T47D (cell line): Measurements from ENCODE around the gene BACH1.
"Not testable (repeated sequence)": the region's sequence is repeated elsewhere in the genome, so short reads cannot be mapped to it uniquely, and the experiment has no call there.

ENCODE experiments used
- DNase-seq, 2 experiments: peaks; one replicate each; pipeline versions ENCODE4 v3.0.0 to v3.0.0-alpha.2; 2011 to 2012; ENCODE audit warnings: low read depth in 1 of 2, low spot score in 1 of 2
- JUND ChIP-seq: IDR thresholded peaks from 2 replicates; pipeline ENCODE4 v1.6.1; 2012; ENCODE audit warnings: low read depth
- in situ Hi-C: cut with HindIII; loops from 2 replicates; pipeline ENCODE4 v1.10.0; 2016; ENCODE audit warnings: low sequenced_read_pairs, low pct_unique_long_range_greater_than_20kb

BACH1 gene

GRCh38 chr21:29298348-29299045 lies at the start of gene BACH1:
Gene BACH1 (plus strand): TSS chr21:29298922. CDS start chr21:29321281, 22,359 bp downstream.
- in situ Hi-C loops = no loop called here
- peak; percentile 85 to 91 for DNase-seq
- TF ChIP-seq JUND = no peak

DNA sequence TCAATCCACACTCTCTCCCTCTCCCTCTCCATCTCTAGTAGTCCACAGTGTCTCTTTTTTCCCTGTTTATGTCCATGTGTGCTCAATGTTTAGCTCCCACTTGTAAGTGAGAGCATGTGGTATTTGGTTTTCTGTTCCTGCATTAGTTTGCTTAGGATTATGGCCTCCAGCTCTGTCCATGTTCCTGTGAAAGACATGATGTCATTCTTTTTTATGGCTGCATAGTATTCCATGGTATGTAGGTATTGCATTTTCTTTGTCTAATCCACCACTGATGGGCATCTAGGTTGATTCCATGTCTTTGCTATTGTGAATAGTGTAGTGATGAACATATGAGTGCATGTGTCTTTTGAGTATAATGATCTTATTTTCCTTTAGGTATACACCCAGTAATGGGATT lies 49.4 kb upstream of the BACH1 start:
- DNase-seq, in situ Hi-C loops: not testable (repeated sequence)

DNA sequence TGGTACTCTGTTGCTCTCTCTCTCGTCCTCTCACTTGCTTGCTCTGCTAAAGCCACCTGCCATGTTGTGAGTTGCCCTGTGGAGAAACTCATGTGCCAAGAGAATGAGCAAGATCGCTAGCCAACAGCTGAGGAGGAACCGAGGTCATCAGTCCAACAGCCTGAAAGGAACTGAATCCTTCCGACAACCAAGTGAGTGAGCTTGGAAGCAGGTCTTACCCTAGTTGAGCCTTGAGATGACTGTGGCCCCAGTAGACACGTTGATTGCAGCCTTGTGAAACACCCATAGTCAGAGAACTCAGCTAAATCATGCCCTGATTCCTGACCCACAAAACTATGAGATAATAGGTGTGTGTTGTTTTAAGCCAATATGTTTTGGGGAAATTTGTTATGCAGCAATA lies 48.1 kb upstream of the BACH1 start:
- in situ Hi-C loops = no loop called here
- no peak for DNase-seq
- no peak for TF ChIP-seq JUND

DNA sequence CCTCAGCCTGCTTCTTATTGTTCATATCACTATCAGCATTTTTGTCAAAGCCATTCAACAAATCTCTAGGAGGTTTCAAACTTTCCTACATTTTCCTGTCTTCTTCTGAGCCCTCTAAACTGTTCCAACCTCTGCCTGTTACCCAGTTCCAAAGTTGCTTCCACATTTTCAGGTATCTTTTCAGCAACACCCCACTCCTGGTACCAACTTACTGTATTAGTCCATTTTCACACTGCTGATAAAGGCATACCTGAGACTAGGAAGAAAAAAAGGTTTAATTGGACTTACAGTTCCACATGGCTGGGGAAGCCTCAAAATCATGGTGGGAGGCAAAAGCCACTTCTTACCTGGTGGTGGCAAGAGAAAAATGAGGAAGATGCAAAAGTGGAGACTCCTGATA lies 44.9 kb upstream of the BACH1 start:
- in situ Hi-C loops, DNase-seq: not testable (repeated sequence)

GRCh38 chr21:29254550-29254949 lies 44.2 kb upstream of the BACH1 start:
- in situ Hi-C loops = no loop called here
- DNase-seq = no peak
- no peak for TF ChIP-seq JUND

- no peak for TF ChIP-seq JUND
- in situ Hi-C loops = no loop called here
- peak in 1 of 2 experiments; percentile 33 for DNase-seq
These were observed 42.4 kb upstream of the BACH1 start for GRCh38 chr21:29256126-29256910.

GRCh38 chr21:29257701-29258100 lies 41.0 kb upstream of the BACH1 start:
- TF ChIP-seq JUND = no peak
- in situ Hi-C loops = no loop called here
- DNase-seq = no peak

DNA sequence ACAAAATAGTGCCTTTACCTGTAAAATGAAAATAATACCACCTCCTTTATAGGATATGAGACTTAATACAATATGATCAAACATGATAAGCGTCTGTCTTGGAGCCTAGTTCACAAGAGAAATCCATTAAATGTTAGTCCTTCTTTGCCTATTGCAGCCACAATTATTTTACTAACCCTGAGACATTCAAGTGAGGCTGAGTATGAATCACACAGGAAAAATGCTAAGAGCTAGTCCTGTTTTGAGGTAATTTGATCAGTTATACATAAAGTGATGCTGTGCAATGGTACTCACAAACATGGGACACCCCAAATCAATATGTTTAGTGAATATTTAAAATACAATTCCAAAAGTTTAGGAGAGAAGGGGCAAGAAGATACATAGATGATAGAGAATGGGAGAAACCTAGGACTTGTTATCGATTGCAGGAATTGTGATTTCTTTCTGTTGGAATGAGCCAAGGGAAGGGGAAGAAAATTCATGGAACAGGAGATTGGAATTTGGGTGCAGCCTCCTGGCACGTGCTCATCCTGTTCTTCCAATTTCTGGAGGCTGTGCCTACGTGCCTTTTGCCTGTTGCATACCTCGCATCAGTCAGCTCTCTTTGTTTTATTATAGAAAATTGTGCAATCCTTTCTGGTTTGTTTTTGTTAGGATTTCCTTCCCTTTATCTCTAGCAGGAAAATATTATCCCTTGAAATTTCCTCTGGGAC lies 39.9 kb upstream of the BACH1 start:
- no peak for TF ChIP-seq JUND
- in situ Hi-C loops = no loop called here
- peak in 1 of 2 experiments; percentile 31 for DNase-seq

GRCh38 chr21:29260461-29260860 lies 38.3 kb upstream of the BACH1 start:
- no peak for DNase-seq
- in situ Hi-C loops = no loop called here
- no peak for TF ChIP-seq JUND

DNA sequence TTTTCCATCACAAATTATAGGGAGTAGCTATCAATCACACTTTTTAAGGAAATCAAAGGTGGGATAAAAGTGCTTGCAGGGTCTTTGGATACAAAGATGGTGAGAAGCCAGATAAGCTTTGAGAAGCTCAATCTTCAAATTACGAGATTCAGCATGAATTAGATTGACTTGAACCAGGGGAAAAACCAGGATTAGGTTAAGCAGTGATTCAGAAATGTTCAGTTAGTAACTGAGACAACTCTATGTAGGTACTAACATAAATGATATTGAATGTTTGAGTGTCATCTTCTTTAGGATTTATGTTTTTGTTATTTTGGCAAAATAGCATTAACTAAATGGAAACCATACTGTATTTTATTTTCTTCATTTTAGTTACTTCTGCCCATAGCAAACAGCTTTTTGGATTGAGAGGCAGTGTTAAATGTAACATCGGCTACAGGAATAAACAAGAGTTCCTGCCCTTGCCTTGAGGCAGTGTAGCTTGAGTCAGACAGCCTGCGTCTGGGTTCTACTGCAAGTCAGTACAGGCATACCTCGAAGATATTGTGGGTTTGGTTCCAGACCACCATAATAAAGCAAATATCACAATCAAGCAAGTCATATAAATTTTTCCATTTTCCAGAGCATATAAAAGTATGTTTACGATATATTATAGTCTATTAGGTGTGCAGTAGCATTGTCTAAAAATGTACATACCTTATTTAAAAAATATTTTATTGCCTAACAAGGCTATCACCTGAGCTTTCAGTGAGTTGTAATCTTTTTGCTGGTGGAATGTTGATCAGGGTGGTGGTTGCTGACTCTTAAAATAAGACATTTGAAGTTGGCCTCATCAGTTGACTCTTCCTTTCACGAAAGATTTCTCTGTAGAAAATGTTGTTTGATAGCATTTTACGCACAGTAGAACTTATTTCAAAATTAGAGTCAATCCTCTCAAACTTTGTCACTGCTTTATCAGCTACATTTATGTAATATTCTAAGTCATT lies 36.9 kb upstream of the BACH1 start:
- in situ Hi-C loops = no loop called here
- no peak for TF ChIP-seq JUND
- peak in 1 of 2 experiments; percentile 16 for DNase-seq

DNA sequence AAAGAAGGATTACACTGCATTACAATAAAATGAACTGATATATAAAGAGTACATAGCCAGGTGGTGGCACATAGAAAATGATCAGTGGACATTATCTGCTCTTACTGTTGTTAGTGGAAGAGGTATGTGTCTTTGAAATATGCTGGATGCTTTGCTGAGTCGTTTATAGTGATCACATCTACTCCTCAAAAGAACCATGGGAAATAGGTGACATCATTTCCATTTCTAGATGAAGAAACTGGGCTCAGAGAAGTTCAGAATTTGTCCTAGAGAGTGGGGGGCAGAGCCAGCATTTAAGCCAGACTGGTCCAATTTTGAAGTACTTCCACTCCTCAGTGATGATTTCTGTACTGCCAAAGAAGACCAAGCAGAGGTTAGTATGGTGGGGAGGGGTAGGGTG lies 34.0 kb upstream of the BACH1 start:
- TF ChIP-seq JUND = no peak
- no peak for DNase-seq
- in situ Hi-C loops = no loop called here
